ENCODE measurements around the gene GSTO2.

The GSTO2 gene

DNA sequence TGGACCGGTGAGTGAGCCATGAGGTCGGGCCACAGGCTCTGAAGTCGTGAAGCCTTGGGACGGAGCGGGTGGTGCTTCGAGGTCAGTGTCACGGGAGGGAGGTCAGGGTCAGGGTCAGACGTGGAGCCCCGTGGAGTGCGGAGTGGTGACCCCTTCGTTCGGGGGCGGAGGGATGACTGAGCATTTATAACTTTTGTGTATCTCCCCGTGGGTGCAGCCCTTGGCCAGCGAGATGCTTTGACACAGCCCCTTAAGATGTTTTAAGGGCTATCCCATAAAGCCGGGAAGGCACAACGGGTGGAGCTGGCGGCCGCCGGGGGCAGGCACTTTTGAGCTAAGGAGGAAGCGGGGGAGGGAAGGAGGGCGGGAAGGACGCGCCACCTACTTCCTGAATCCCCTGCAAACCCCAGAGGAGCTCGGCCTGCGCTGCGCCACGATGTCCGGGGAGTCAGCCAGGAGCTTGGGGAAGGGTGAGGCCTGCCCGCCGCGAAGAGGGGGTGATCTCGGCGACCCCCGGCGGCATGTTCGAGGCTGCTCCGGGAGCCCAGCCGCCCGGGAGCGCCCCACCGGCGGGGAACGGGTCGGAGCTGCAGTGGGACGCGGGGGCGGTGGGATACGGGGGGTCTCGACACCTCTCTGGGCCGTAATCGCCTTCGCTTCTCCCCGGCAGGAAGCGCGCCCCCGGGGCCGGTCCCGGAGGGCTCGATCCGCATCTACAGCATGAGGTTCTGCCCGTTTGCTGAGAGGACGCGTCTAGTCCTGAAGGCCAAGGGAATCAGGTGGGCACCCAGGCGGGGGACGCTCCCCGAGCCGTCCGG is 14.3 kb upstream of the GSTO2 start, which contains the start of gene GSTO1:
Gene GSTO1 (plus strand): TSS at position 400 of the 818 bp plus-strand sequence. CDS start 37 bp downstream, at position 437.
- DNase-seq, result peak; percentile 46

DNA sequence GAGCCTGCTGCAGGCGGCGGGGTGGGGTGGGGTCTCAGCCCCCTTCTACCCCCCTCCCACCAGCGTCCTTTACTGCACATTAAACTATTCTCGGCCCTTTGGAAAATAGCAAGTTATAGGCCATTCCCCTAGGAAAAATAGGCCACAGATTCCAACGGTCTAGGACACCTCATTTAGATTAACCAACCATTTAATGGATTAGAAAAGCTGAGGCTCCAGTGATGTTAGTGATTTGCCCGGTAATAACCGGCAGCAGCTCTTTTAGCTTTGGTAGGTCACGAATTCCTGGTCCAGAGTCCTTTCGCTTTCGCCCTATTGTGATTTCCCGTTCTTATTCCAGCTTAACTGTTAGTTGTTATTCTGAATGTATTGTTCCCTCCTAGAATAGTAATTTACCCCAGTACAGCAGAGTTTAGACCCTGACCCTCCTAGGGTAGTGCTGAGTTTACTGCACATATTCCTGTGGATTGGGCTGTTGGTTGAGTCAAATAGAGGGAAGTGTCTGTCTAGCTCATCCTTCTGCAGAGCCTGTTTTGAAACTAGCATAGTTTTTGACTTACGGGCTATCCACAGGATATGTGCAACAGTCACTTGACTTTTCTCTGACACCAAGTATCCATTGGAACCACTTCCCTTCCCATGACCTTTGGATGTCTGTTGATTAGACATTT is 13.5 kb upstream of the GSTO2 start:
- DNase-seq, result peak; percentile 23

DNA sequence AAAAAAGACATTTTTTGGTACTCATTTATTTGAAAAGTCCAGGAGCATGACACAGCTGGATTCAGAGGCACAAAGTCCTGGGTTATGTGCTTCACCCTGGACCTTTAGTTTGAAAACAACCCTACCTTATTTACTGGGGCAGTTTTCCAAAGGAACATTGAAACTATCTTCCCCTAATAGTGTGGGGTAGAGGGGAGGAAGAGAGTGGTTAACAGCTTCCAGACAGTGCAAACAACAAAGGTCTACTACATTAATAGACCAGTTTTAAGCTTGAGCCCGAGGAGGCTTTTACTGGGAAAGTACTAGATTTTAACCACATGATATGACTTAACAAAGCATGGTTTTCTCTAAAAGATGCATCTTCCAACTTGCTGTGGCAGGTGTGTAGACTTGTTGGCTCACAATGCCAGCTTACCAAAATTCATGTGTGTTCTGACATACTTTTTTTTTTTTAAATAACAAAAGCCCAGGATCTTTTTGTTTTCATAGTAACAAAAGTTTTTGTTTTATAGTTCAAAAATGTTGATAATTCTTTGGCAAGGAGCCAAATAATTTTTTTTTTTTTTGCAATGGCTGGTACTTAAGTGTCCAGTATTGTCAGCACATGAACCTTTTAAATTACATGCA is 12.5 kb upstream of the GSTO2 start:
- peak; percentile 49 for DNase-seq

DNA sequence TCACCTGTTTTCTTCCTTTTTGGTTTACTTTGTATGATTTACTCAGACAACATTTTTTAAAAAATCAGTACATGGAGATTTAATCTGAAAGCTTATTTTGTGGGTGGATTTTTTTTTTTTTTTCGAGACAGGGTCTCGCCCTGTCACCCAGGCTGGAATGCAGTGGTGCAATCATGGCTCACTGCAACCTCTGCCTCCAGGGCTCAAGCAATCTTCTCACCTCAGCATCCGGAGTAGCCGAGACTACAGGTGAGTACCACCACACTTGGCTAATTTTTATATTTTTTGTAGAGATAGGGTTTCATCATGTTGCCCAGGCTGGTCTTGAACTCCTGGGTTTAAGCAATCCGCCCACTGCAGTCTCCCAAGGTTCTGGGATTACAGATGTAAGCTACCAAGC is 11.7 kb upstream of the GSTO2 start:
- no peak for DNase-seq

DNA sequence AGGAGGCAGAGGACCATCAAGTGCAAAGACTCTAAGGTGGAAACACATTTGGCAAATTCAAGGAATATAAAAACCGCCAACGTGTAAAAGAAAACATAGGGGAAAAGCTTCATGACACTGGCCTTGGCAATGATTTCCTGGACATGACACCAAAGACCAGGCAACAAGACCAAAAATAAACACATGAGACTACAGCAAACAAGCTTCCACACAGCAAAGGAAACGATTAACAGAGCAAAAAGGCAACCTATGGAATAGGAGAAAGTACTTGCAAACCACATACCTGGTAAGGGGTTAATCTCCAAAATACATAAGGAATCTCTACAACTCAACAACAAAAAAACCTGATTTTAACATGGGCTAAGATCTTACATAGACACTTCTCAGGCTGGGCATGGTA is 10.8 kb upstream of the GSTO2 start:
- no peak for DNase-seq

DNA sequence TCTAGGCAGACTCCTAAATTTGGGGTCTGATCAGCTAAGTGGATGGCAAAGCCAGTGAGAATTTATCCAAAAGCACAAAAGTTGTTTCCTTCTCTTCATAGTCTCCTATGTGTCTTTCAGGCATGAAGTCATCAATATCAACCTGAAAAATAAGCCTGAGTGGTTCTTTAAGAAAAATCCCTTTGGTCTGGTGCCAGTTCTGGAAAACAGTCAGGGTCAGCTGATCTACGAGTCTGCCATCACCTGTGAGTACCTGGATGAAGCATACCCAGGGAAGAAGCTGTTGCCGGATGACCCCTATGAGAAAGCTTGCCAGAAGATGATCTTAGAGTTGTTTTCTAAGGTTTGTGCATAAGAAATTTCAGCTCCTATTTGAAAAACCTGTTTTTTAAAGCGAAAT is 9.5 kb upstream of the GSTO2 start:
- no peak for DNase-seq

DNA sequence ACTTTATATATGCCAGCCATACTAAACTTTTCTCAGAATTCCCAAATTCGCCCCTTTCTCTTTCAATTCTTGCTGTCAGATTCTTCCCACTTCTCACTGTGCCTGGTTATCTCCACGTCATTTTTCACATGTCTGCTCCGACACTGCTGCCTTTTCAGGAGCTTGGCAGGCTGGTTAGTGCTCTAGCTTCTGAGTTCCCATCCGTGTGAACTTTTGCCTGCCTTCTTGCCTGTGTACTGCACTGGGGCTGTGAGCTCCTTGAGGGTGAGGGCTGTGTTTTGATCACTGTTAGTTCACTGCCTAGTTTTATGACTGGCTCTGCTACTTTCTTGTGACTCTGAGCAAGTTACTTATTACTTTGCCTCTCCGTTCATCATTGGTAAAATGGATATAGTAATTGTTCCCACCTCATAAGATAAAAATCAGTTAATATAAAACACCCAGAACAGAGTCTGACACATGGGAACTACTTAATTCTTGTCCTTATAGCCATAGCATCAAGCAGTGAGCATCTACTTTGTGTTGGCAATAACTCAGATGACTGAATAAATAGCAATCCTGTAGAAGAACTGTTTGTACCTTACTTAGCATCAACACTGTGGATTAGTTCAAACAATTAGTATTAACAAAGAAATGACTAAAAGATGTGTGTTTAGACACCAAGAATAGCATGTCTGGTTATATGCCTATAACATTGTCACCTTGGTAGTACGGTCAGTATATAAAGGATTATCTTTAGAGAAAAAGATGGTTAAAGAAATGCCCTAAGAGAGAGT is 8.8 kb upstream of the GSTO2 start:
- DNase-seq, result no peak

DNA sequence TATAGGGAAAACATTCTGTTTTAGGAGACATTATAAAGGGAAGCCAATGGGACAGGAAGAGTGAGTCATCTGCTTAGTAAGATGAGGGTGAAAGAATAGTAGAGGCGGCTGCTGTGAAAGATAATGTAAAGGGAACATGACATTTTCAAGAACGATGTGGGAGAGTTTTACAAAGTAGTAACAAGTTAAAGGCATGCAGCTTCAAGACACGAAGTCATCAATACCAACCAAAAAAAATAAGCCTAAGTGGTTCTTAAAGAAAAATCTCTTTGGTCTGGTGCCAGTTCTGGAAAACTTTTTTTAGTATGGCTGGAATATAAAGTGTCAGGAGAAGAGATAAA is 8.2 kb upstream of the GSTO2 start:
- DNase-seq, result no peak

DNA sequence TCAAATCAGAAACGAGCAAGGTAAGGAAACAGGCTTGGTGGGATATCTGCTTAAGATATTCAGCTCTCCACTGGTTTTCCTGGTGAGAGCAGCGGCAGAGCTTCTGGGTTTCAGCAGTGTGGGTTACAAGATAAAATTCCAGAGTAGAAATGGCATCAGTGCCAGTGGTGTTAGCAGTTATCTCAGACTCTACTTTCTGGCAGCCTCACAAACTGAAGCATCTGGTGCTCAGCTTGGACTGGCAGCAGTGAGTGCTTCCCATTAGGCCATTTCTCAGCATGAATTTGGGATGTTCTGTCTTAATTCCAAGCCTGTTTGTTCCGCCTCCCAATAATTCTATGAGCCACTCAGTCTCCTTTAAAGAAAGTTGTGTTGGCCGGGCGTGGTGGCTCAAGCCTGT is 6.9 kb upstream of the GSTO2 start:
- no peak for DNase-seq

DNA sequence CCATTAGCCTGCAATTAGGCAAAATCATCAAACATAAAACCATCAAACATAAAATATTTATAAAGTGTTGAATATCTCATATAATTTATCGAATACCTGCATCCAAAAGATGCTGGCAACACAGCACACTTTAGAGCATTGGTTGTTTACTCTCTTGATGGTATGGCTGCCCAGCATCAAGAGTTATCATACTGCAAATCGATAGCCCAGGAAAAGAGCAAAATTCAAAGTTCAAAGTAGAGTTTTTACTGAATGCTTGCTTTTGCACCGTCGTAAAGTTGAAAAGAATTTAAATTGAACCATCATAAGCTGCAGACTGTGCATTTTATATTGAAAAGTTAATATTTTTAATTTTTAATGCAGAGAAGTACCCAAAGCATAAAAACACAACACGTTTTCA is 4.2 kb upstream of the GSTO2 start:
- no peak for DNase-seq

DNA sequence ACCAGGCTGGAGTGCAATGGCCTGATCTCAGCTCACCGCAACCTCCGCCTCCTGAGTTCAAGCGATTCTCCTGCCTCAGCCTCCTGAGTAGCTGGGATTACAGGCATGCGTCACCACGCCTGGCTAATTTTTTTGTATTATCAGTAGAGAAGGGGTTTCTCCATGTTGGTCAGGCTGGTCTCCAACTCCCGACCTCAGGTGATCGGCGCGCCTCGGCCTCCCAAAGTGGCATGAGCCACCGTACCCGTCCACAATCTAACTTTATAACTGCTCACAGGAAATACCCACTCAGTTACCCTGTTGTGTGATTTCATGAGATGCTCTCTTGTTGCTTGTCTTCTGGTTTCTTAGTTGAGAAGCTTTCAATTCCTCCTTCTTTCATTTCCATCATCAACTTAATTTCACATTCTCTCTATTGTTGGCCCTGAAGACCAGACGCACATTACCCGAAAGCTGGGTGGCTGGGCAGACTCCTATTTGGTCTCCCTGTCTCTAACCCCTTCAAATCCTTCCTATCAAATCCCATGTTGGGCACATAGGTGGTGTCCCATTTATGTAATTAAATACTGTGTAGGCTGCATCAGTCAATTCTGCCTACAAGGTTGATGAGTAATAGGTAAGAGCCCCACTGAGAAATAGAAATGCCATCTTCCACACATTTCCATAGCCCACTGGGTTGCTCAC is 1.1 kb upstream of the GSTO2 start:
- DNase-seq, result no peak

DNA sequence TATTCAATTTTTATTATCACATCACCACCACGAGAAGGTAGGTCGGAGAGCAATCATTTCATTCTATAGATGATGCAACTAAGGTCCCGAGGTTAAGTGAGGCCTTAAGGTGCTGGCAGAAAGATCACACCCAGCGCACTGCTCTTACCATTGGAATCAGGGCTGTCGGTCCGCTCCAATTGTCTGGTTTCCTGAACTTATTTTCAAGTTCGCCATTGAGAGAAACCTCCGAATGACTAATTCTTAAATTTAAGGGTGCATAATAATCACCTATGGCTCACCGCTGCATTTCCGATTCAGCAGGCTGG is 625 bp upstream of the GSTO2 start:
- no peak for DNase-seq

DNA sequence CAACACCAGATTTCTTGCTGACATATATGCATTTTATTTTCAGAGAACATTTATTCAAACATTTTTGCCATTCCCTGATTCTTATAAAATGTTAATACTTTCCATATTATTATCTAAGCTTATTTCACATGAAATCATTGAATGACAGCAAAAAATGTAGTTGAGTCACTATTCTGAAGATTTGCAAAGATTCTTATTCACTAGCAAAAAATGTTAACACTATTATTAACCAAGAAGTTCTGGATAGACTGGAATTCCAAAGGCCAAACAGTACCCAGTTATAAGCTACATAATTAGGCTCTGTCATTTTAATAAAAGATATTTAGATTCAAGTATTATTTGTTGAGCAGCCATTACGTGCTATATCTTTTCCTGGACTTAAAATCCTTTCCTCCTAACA is 4.3 kb downstream of the GSTO2 start:
- DNase-seq, result no peak

DNA sequence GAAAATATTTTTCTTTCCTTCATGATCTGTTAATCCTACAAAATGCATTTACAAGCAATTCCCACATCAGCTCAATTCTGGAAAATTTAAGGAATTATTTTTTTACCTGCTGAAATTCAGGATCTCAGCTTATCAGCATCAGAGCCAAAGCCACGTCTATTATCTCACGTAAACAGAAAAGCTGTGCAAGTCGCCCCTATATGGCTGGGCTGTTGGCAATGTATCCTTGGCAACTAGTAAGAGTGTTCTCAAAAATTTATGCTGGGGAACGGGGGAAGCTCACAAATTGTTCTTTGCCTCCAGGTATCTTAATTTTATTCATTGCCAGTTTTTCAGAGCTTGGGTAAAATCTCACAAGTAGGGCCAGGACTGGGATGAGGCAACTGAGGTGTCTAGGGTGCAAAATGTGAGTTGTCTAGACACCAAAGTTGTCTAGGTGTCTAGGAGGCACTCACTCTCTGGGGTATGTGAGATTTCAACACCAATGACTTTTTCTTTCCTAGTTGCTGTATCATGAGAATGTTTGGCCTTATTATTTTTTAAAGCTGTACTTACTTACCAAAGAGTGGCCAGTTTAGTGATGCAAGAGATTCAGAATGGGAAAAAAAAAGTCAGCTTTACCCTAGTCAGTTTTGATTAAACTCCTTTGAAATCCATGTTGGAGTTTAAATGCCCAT is 5.1 kb downstream of the GSTO2 start:
- DNase-seq, result no peak

DNA sequence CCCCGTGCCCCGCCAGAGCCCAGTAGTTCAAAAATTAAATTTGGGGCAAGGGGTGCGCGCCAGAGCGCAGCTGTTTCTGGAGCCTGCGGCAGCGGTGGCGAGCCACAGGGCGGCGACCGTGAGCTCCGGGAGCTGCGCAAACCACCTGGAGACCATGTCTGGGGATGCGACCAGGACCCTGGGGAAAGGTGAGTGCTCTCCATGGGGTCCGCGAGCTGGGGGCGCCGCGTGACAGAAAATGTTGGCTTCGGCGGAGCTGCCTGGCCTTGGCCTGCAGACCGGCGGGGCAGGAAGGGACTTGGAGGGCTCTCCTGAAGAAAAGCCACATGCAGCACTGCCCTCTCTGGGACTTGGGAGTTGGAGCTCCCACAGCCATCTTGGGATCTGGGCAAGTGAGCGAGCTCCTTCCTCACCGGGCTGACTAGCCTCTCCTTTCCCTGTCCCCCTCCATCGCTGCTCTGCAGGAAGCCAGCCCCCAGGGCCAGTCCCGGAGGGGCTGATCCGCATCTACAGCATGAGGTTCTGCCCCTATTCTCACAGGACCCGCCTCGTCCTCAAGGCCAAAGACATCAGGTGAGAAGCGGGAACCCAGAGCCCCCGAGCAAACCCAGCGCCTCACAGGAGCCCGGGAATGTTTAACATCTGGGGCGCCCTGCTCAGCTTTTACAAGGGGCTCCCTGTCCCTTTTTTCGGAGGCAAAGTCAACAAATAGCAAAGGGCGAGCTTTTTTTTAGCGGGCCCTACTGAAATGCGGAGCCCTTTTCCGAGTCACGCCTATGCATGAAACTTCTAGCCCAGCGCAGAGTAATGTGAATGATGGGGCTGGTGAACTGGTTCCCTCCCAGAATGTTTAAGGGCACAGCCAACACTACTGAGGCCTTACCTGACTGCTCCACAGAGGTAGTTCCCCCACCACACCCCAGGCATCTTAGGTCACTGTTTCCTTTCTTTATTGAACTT is 6.1 kb downstream of the GSTO2 start:
- DNase-seq, result peak; percentile 40

DNA sequence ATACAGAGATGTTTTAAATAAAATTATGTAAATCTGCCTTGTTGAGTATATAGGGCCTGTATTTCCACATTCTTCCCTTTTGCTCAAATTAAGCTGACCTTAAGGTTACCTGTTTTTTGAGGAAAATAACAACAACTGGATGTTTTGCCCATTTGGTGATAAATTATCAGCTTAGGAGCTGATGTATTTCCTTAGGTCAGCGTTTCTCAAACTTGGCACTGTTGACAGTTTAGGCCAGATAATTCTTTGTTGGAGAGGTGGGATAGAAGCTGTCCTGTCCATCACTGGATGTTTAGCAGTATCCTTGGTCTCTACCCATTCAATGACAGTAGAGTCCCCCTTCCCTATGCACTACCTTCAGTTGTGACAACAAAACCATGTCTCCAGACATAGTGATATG is 7.2 kb downstream of the GSTO2 start:
- DNase-seq, result no peak

DNA sequence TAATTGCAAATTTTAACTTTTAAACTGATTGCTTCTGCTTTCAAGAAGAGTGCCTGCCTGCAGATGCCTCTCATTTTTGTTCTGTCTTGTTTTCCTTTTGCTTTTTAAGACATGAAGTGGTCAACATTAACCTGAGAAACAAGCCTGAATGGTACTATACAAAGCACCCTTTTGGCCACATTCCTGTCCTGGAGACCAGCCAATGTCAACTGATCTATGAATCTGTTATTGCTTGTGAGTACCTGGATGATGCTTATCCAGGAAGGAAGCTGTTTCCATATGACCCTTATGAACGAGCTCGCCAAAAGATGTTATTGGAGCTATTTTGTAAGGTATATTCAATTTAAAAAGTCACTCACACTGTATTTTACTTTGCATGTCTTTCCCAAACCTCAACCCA is 8.8 kb downstream of the GSTO2 start:
- DNase-seq, result no peak

DNA sequence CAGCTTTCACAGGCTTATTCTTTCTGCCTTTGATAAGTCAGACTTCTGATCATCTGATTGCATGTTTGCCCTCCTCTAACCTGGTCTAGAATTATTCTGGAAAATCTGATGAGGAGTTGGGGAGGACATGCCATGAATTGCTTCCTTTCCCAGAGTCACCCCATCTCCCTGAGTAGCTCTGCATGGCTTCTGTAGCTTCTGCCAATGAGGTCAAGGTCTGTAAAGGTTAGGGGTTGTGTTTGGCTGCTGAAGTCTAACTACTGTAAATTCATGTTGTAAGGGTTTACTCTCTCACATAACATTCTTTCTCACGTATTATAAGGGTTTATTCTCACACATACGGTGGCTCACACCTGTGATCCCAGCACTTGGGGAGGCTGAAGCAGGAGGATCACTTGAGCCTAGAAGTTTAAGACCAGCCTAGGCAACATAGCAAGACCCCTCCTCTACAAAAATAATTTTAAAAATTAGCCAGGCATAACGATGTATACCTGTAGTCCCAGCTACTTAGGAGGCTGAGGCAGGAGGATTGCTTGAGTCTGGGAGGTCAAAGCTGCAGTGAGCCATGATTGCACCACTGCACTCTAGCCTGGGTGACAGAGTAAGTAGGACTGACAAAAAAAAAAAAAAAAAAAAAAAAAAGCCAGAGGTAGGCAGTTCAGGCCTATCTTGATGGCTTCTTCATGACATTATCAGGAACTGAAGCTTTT is 10.7 kb downstream of the GSTO2 start:
- DNase-seq, result no peak

DNA sequence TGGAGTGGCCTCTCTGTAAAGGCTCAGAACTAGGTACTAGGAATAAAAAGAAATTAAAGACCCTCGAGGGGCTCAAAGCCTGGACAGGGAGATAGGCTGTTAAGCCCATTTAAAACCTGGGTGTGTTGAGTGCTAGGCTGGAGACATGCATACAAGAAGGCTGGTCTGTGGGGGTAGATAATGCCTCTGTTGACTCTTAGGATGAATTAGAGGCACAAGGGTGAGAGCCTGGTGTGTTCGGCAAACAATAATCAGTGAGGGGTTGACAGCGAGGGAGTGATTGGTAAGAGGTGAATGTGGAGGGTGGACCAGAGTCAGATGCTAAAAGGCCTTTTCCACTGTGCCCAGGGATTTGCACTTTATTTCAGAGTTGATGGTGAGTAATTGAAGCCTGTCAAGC is 12.7 kb downstream of the GSTO2 start:
- no peak for DNase-seq

DNA sequence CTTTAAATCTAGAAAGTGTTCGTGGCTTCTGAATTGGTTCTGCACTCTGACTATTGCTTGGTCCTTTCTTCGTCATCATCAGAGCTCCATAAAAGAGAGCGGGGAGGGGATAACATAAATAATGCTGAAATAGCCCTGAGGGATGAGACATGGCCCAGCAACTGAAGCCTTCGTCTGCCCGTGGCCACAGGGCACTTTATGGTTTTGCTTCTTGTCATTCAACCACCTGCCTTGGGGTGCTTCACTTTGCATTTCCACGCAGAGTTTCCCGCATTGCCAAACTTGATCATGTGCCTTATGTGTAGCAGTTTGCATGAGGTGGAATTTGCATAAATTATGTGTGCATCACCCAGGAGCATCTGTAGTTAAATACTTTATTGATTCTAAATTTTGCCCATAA is 15.9 kb downstream of the GSTO2 start:
- no peak for DNase-seq

DNA sequence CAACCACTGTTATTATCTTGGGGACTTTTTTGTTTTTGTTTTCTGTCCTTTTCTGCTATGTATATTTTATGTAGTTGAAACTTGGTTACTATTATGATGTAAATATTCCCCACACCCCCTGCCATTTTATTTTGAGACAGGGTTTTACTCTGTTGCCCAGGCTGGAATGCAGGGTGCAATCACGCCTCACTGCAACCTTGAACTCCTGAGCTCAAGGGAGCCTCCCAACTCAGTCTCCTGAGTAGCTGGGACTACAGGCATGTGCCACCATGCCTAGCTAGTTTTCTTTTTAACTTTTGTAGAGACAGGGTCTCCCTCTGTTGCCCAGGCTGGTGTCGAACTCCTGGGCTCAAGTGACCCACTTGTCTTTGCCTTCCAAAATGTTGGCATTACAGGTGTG is 18.0 kb downstream of the GSTO2 start:
- no peak for DNase-seq

Data from CD4-positive, alpha-beta T cell treated with Interleukin-21 for 1 hour (primary cell).